Activated B cell treated with CpG ODN at 0.5 μM for 24 hours (primary cell): ENCODE data around the gene FGF5. TPM values are rescaled to one million over a fixed set of nuclear protein-coding genes. Genes with fewer than 3 reads are reported as not detected.

Source experiments
- ATAC-seq: fragments of 200-7000 bp; cut with Tn5 transposase; one replicate; pipeline ENCODE4 v1.10.0; 2021; ENCODE audit warnings: low read depth, mild to moderate bottlenecking, moderate library complexity
- CTCF ChIA-PET: fragments of 350-600 bp; sonication (Branson Sonifier 250); formaldehyde crosslinking; loops from one replicate; lab custom pipeline; 2021; ENCODE audit warnings: antibody characterized with exemption; lab: Charles Lee
- POLR2A ChIA-PET: fragments of 350-600 bp; sonication (Branson Sonifier 250); formaldehyde crosslinking; loops from one replicate; lab custom pipeline; 2021; ENCODE audit warnings: antibody characterized with exemption; lab: Charles Lee
- DNase-seq: peaks from one replicate; pipeline ENCODE4 v3.0.0; 2022
- H3K27ac Mint-ChIP-seq: one replicate; pipeline ENCODE4 v1.8.0; 2020; ENCODE audit warnings: mixed read lengths
- H3K27me3 Mint-ChIP-seq: one replicate; pipeline ENCODE4 v1.8.0; 2021; ENCODE audit warnings: mixed read lengths
- H3K36me3 Mint-ChIP-seq: one replicate; pipeline ENCODE4 v1.8.0; 2021; ENCODE audit warnings: low read depth, mixed read lengths
- H3K4me1 Mint-ChIP-seq: one replicate; pipeline ENCODE4 v1.8.0; 2021; ENCODE audit warnings: mixed read lengths
- H3K4me3 Mint-ChIP-seq: one replicate; pipeline ENCODE4 v1.8.0; 2020; ENCODE audit warnings: mild to moderate bottlenecking, mixed read lengths
- H3K9me3 Mint-ChIP-seq: one replicate; pipeline ENCODE4 v1.8.0; 2020; ENCODE audit warnings: mixed read lengths
- CTCF ChIP-seq: fragments of 200-600 bp; IDR thresholded peaks from one replicate; pipeline ENCODE4 v1.8.0; 2022; ENCODE audit warnings: antibody characterized with exemption, mild to moderate bottlenecking
- intact Hi-C: fragments of 100-400 bp; cut with micrococcal nuclease; formaldehyde crosslinking; loops from one replicate; pipeline ENCODE4 v1.15.1; 2024
- total RNA-seq: library from RNA; stranded (reverse); gene quantifications from 2 replicates; pipeline ENCODE4 v1.2.3, GENCODE V29; 2022

The FGF5 gene
- total RNA-seq, 1 donor from 2014 or later: not detected

- Mint-ChIP-seq H3K9me3 (no peaks in the 10 kb centered on the region), H3K27me3 (peaks cover 12% of the 10 kb centered on the region), H3K36me3 (no peaks in the 10 kb centered on the region), H3K27ac (no peak overlapping the region), H3K4me3 (no peak overlapping the region), H3K4me1 (peaks cover 5% of the 10 kb centered on the region)
- intact Hi-C loops: no loop called here
- POLR2A ChIA-PET: no interaction called here
- TF ChIP-seq CTCF: no peak
- CTCF ChIA-PET: interaction anchor here (1.5 kb wide), 1 partner anchor 29 kb away, joined by 4 read pairs; no protein-coding TSS in a partner anchor
- DNase-seq (no peak), ATAC-seq (no peak)
These were observed 35.3 kb upstream of the FGF5 start for GRCh38 chr4:80231180-80231579.

- Mint-ChIP-seq H3K4me3 (no peak overlapping the region), H3K27ac (no peak overlapping the region), H3K9me3 (no peaks in the 10 kb centered on the region), H3K36me3 (no peaks in the 10 kb centered on the region), H3K27me3 (peaks cover 11% of the 10 kb centered on the region), H3K4me1 (peaks cover 5% of the 10 kb centered on the region)
- DNase-seq (no peak), ATAC-seq (no peak)
- intact Hi-C loops: no loop called here
- CTCF ChIA-PET: interaction anchor here (1.5 kb wide), 1 partner anchor 31 kb away, joined by 4 read pairs; no protein-coding TSS in a partner anchor
- POLR2A ChIA-PET: no interaction called here
- TF ChIP-seq CTCF: no peak
These were observed 33.6 kb upstream of the FGF5 start for GRCh38 chr4:80232707-80233370.

GRCh38 chr4:80233390-80233789 is 33.1 kb upstream of the FGF5 start:
- H3K27ac Mint-ChIP-seq: no peak overlapping the region
- CTCF ChIA-PET: no interaction called here
- TF ChIP-seq CTCF: no peak
- H3K36me3 Mint-ChIP-seq: no peaks in the 10 kb centered on the region
- ATAC-seq (no peak), DNase-seq (no peak)
- peaks cover 11% of the 10 kb centered on the region for H3K27me3 Mint-ChIP-seq
- intact Hi-C loops: no loop called here
- POLR2A ChIA-PET: no interaction called here
- H3K4me3 Mint-ChIP-seq: no peak overlapping the region
- H3K9me3 Mint-ChIP-seq: no peaks in the 10 kb centered on the region
- H3K4me1 Mint-ChIP-seq: peaks cover 5% of the 10 kb centered on the region

GRCh38 chr4:80235451-80235850 is 31.0 kb upstream of the FGF5 start:
- ATAC-seq (no peak), DNase-seq (no peak)
- H3K27me3 Mint-ChIP-seq: peaks cover 6% of the 10 kb centered on the region
- no peak overlapping the region for H3K4me3 Mint-ChIP-seq
- CTCF ChIA-PET: no interaction called here
- no peak overlapping the region for H3K27ac Mint-ChIP-seq
- intact Hi-C loops: no loop called here
- POLR2A ChIA-PET: no interaction called here
- H3K9me3 Mint-ChIP-seq: no peaks in the 10 kb centered on the region
- no peaks in the 10 kb centered on the region for H3K36me3 Mint-ChIP-seq
- no peaks in the 10 kb centered on the region for H3K4me1 Mint-ChIP-seq
- no peak for TF ChIP-seq CTCF

GRCh38 chr4:80237992-80238391 is 28.5 kb upstream of the FGF5 start:
- Mint-ChIP-seq H3K4me1 (no peaks in the 10 kb centered on the region), H3K9me3 (no peaks in the 10 kb centered on the region), H3K36me3 (no peaks in the 10 kb centered on the region), H3K27ac (no peak overlapping the region), H3K27me3 (peaks cover 3% of the 10 kb centered on the region), H3K4me3 (no peak overlapping the region)
- intact Hi-C loops: no loop called here
- DNase-seq: no peak
- ATAC-seq: no peak
- ChIA-PET POLR2A (no interaction called here), CTCF (no interaction called here)
- no peak for TF ChIP-seq CTCF
